HG03108 (cell line): ENCODE results near the gene ASB13.

Experiments used
- ATAC-seq: cut with Tn5 transposase; IDR thresholded peaks from one replicate; pipeline ENCODE4 v1.9.1; 2021; ENCODE audit warnings: moderate library complexity; ENCODE audit not compliant: unreplicated experiment

ASB13 gene

DNA sequence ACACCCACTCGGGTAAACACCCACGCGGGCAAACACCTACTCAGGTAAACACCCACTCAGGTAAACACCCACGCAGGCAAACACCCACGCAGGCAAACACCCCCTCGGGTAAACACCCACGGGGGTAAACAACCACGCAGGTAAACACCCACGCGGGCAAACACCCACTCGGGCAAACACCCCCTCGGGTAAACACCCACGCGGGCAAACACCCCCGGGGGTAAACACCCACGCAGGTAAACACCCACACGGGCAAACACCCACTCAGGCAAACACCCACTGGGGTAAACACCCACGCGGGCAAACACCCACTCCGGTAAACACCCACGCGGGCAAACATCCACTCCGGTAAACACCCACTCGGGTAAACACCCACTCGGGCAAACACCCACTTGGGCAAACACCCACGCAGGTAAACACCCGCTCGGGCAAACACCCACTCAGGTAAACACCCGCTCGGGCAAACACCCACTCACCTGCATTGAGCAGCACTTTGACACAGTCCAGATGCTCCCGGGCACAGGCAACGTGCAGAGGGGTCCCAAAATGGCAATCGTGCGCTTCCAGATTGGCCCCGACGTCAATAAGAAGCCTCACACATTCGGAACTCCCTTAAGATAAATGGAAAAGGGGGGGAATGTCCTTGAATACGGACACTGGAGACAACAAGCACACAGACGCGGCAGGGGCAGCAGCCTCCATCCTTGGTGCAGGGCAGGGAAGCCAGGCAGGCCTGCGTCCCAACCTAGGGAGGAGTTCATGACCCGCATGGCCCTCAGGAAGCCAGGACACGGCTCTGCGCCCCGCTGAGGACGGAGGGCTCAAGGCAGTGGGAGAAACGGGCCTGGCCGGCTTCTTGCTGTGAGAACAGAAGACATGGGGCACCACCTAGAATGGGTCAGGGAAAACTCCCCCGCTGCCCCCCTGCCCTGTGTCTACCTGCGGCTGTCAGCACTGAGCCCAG, 17.6 kb downstream of the ASB13 start:
- no peak for ATAC-seq

DNA sequence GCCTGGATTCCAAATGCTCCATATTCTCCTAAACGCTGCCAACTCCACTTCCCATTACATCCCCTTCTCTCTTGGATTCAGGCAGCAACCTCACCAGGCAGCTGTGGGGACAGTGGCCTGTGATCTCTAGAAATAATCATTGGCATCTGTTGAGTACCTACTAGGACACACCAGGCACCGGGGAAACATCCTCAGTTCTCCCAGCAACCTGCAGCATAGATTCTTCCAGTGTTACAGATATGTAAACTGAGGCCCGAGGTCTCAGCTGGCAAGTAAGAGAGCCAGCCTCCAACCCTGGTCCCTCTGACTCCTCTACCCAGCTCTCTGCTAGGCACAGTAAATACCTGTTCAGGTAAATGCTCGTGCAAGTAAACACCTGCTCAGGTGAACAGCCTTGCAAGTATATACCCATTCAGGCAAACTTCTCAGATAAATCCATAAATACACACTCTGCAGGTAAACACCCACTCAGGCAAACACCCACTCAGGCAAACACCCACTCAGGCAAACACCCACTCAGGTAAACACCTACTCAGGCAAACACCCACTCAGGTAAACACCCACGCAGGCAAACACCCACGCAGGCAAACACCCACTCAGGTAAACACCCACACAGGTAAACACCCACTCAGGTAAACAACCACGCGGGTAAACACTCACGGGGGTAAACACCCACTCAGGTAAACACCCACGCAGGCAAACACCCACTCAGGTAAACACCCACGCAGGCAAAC, 18.7 kb downstream of the ASB13 start:
- ATAC-seq = no peak

DNA sequence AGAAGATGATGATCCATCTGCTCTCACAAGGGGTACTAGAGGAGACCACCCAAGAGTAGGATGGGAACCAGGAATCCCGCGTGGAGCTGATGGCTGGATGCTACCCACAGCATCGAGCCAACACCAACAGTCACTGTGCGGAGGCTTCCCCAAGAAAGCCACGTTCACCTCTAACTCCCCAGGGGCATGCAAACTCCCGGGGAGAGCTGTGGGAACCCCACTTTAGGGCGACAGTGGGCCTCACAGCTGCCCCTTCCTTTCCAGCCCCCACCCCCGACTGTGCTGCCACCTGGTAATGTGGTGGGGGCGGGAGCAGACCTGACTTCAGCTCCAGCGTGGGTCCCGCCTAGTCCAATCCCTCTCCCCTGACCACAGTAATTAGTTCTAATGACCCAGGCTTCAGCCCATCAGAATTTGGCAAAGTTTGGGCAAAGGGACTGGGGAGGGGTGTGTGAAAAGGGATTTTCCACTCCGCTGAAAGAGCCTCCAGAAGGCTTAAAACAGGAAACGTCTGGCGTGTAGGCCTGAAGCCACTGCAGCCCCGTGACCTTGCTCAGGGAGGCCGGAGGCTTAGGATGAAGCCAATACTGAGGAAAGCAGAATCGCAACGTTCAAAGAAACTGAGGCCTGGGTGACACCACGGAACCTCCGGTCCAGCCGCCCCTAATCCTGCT, 20.3 kb downstream of the ASB13 start:
- ATAC-seq = no peak

DNA sequence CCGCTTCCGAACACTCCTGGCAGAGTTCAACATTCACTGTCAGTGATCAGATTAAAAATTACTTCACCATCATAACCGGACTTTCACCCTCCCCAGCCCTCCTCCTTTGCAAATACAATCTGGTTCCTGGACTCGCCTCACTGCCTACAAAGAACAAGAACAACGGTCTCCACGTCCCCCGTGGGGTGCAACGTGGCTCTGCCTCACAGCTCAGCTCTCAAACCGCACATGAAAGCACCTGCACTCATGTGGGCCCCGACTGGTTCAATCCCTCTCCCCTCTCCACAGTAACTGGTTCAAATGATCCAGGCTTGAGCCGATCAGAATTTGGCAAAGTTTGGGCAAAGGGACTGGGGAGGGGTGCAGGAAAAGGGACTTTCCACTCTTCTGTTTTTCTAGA, 21.0 kb downstream of the ASB13 start:
- ATAC-seq = no peak

DNA sequence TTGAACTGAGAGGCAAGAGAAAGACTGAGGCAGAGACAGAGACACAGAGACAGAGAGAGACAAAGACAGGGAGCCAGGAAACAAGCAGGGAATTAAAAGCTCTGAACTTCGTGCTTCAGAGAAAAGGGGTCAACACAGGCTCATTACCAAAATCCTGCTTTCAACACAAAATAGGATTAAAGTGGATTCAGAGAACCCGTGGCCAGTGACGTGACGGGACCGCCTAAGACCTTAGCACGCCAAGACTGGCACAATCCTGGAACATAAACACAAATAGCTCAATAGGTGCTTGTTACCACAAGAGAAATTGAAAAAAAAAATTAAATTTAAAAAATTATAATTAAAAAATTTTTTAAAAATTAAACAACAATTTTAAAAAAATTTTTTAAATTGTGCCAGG, 21.5 kb downstream of the ASB13 start:
- ATAC-seq = no peak

DNA sequence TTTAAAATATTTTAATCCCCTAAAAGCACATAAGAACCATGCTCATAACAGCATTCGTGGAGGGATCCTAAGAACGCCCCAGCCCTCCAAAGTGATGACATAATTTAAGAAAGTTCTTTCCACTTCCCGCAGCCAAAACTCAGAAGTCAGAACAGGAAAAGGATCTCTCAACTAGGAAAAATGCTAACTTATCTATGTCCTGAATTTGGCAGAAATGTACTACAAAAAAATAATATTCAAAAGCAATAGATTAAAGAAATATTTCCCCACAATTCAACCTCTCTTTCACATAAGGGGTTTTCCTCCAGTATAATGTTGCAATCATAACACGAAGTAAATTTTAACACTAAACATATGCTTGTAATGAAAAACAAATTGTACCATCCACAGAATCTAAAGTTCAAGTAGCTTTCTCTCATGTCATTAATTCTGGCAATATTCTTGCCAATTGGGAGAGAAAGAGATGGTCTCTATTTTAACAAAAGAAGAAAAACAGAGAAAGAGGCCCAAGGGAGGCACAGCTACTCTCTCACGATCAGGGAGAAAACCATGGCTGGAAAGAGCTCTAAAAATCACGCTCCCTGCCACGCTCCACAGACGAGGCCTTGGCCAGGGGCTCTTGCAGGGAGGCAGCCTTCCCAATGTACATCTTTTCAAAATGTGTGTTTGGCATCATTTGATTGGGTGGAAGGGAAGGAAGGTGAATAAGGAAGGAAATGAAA, 22.9 kb downstream of the ASB13 start:
- ATAC-seq = no peak

DNA sequence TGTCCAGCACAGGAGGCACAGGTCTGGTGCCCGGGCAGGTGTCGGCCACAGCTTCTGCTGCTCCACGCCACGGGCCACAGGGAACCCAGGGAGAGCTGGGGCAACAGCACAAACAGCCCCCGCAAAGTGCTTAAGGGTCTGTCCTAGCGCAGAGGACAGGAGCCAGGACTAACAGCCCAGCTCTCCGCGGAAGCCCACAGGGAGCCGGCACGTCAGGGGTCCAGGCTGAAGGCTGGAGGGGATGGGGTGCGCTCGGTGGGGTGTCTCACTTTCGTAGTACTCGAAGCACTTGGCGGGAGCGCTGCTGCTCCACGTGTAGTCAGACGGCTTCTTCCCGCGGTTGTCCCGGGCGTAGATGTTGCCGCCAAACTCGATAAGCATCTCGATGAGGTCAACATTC, 24.9 kb downstream of the ASB13 start:
- no peak for ATAC-seq

DNA sequence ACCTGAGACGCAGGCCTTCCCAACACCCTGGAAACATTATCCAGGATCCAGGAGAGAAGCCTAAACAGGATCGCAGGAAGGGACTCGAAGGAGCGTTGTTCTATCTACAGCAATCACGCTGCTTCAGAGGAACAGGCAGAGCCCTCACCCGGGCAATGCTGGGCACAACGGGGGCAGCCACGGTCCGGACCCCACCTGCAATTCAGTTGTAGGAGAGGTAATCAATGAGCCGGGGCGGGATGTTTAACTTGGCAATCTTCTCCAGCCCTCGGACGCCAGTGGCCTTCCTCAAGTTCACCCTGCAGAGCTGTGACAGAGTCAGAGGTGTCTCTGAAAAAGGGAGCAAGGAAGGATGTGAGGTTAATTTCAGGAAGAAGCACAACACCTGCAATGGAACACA, 25.9 kb downstream of the ASB13 start:
- ATAC-seq = no peak

DNA sequence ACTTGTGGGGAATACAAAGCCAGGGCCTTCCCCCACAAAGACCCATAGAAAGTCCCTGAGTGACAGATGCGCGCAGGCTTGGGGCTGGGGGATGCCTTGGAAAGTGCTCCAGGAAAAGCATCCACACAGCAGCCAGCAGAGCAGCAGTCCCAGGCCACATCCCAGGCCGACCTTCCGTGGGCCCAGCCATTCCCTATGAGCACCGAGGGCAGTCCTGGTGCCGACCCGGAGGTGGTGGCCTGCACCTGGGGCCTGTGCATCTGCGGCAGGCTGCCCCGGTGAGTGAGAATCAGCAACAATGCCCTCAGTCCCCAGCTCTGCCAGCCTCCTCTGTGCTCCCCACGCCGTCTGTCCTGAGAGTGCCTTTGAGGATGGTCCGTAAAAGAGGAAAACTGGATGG, 26.4 kb downstream of the ASB13 start:
- no peak for ATAC-seq

DNA sequence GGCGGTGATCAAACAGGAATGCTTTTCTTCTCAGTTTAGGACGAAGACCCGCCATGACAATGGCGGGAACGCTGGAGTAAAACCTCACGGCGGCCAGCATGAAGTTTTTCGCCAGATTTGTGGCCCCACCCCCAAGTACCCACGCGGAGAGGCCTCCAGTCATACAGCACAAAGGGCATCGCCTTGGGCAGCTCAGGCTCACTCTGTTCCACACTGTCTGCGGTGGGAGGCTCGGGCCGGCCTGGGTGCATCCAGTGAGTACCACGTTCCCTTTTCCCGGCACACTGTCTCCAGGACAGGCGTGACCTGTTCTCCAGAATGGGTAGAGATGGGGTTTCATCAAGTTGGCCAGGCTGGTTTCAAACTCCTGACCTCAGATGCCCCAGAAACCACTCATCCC, 27.3 kb downstream of the ASB13 start:
- ATAC-seq = no peak

DNA sequence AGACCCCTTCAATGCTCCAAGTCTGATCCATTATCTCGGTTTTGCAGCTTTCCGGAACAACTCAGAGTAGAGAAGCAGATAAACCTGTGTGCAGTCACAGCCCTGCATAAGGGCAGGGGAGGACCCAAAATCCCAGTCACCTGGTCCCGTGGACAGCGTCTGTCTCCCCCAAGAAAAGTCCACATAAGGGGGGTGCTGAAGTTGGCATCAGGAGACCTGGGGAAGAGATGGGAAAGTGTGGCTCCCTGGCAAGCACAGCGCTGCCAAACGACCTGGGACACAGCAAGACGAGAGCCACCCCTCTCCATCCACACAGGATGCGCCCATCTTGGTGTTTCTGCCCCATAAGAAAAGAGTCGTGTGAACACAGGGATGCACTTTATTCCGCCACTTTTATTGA, 27.9 kb downstream of the ASB13 start:
- no peak for ATAC-seq

DNA sequence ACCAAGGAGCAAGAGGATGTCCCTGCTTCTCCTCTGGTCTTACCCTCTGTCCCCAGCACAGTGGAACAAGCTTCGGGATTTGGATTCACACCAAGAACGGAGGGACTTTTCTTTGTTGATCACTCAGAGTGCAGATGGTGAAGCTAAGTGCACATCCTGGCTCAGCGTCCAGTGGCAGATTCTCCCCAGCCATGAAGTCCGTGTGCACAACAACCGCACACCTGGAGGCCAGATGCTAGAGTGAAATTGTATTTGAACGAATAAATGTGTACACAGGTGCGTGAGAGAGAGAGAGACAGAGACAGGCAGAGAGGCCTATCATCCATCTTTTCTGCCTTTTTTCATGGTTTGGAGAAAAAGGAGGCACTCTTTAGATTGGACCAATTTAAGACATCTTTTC, 31.5 kb downstream of the ASB13 start:
- ATAC-seq = no peak

DNA sequence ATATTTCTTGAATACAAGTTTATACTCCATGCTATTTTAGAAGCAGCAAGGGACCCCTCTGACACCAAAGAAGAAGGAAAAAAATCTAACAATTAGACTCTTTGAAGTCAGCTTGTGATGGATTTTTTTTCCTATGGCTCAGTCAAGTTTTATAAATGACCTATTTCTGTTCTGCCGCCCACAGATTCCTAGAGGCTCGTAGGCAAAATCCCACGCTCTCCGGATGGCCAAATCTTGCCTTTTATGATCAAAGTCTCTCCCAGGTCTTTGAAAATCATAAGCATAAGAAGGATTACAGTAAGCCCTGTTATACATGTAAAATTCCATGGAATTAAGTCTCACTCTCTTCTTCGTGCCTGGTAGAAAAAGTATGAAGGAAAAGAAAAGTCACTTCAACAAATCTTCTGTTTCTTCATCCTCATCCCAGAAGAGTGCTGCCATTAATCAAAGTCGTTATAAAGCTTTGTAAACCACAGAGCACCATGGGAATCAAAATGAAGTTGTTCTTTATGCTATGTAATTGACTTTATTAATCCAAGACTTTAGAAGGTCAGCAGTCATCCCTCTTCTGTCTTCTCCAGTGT, 33.1 kb downstream of the ASB13 start:
- no peak for ATAC-seq

DNA sequence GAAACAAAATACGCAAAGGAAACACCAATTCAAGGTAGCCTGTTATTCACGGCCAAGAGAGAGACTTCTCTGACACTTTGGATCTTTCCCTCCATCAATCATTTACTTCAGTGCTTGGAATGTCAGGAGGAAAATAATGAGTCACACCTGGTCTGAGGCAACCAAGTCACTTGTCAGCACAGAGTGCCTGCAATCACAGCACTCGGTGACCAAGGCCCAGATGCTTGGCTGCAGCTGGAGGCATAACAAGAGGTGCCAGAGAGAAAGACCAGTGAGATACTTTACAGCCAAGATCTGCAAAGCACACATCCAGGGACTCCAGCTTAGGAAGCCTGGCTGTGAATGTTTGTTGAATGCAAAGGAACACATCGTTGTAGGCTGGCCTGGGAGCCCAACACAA, 33.9 kb downstream of the ASB13 start:
- ATAC-seq = no peak

DNA sequence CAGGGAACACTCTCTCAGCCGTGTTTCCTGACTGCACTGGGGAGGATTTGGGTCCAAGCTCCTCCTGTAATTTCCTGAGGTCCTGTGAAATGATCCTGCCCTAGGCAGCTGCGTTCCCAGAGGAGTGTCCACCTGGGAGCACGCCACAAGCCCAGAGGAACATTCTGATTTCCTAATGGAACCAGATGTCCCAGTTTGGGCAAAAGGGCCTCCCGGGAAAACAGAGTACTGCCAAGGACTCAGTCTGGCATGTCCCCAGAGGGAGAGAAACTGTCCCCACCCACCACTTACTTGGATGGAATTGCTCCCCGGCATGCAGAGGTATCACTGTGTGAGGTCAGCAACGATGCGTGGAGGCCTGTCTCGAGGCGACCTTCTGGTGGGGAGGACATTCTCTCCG, 34.5 kb downstream of the ASB13 start:
- no peak for ATAC-seq

DNA sequence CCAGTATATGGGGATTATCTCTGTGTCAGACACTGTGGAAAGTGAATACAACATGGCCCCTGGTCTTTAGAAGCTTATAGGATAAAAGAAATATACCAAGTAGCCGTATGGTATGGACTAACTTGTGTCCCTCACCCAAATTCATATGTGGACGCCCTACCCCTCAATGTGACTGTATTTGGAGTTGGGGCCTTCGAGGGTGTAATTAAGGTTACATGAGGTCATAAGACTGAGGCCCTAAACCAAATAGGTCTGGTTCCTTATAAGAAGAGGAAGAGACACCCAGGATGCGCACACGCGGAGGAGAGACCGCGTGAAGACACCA, 36.3 kb downstream of the ASB13 start:
- ATAC-seq = no peak

DNA sequence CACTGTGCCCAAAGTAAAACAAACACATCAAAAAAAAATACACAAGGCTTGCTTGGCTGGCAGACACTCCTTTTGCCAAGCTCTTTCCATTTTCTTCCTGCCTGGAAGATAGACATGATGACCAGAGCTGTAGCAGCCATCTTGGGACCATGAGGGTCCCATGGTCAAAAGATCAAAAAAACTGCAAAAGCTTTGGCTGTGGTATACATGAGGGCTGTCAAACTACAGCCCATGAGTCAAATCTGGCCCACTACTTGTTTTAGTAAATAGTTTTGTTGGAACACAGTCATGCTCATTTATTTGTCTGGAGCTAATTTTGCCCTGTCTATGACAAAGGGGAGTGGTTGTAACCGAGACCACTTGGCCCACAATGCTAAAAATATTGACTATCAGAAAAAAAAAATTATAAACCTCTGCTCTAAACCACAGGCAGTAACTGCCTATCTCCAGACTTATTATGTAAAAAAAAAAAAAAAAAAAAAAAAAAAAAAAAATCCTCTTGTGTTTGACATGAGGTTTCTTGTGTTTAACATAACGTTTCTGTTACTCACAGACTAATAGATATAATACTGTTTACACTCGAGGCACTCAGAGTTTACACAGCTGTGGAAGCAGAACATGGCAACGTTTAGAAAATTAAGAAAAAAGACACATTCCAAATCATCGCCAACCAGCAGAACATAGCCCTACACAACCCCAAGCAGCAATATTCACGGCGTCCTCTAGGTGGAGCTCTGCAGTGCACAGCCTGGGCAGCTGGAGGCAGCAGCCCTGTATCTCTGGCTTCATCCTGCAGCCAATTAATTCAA, 36.9 kb downstream of the ASB13 start:
- ATAC-seq = peak; percentile 50

DNA sequence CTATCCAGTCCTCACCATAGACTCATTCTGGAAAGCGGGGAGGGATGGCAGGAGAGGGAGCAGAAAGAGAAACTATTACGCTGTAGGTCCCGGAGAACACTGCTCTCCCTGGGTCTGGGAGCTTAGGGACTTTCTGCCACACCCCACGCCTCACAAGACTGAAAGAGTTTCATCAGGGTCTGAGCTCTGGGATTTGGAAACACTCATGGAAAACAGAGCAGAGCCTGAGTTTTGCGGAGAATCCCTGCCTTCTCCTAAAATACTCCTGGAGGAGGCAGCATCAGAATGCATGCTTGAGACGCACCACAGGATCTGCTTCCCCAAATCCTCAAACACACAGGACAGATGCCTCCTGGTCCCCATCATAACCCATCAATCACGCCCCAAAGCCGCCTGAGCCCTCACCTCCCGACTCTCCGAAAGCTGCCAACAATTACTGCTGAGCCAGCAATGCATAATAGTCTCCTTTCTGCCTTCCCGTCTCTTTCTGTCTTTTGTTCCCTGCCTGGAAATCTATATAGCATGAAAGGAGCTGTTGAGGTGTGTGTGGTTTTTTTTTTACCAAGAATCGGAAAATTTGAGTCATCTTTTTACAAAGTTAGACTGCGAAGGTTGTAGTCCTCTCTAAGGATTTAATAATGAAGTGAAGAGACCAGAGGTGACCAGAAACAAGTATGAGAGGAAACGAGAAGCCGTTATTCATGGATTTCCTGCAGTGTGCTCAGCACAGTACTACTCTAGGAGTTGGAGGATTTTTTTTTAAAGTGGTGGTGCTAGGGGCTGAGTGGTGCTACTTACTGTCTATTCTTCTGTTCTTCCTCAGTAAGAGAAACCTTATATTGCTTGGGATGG, 37.7 kb downstream of the ASB13 start:
- no peak for ATAC-seq

DNA sequence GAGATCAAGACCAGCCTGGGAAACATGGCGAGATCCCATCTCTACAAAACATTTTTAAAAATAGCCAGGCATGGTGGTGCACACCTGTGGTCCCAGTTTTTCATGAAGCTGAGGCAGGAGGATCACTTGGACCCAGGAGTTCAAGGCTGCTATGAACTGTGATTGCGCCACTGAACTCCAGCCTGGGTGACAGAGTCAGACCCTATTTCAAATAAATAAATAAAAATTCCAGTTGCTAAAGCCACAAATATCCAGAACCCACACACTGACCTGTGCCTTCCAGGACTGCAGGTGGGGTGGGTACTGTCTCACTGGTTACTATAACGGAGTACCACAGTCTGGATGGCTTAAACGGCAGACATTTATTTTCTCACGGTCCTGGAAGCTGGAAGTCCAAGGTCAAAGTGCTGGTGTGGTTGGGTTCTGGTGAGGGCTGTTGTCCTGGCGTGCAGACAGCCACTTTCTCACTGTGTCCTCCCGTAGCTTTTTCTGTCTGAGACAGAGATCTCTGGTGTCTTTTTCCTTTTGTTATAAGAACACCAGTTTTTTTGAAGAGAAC, 38.8 kb downstream of the ASB13 start:
- ATAC-seq = no peak
